Right hindlimb (tissue), 1 donor: ENCODE results near the gene AMOTL1.

Experiments used
- DNase-seq: peaks from one replicate; pipeline ENCODE4 v3.0.0-alpha.2; 2018

Gene AMOTL1

GRCh38 chr11:94767701-94768601, at the start of gene AMOTL1:
Gene AMOTL1, plus strand, starts transcription at chr11:94768356. Its CDS starts 156 bp downstream, at chr11:94768512.
- peak; percentile 96 for DNase-seq

GRCh38 chr11:94719876-94720275, 48.3 kb upstream of the AMOTL1 start:
- no peak for DNase-seq

GRCh38 chr11:94721565-94722292, 46.4 kb upstream of the AMOTL1 start:
- no peak for DNase-seq

- no peak for DNase-seq
These were observed 45.4 kb upstream of the AMOTL1 start for GRCh38 chr11:94722735-94723134.

GRCh38 chr11:94725097-94725496, 43.1 kb upstream of the AMOTL1 start:
- no peak for DNase-seq

GRCh38 chr11:94727819-94728218, 40.3 kb upstream of the AMOTL1 start:
- no peak for DNase-seq

GRCh38 chr11:94728541-94728940, 39.6 kb upstream of the AMOTL1 start:
- DNase-seq = no peak

- DNase-seq = no peak
These were observed 39.0 kb upstream of the AMOTL1 start for GRCh38 chr11:94728966-94729751.

GRCh38 chr11:94730153-94730552, 38.0 kb upstream of the AMOTL1 start:
- no peak for DNase-seq

GRCh38 chr11:94731880-94732601, 36.1 kb upstream of the AMOTL1 start:
- DNase-seq = no peak

GRCh38 chr11:94732617-94733281, 35.4 kb upstream of the AMOTL1 start:
- DNase-seq = peak; percentile 51

GRCh38 chr11:94734563-94735275, 33.4 kb upstream of the AMOTL1 start:
- DNase-seq = no peak

GRCh38 chr11:94735907-94736306, 32.2 kb upstream of the AMOTL1 start:
- no peak for DNase-seq

- no peak for DNase-seq
These were observed 31.0 kb upstream of the AMOTL1 start for GRCh38 chr11:94737171-94737611.

- DNase-seq = no peak
These were observed 29.4 kb upstream of the AMOTL1 start for GRCh38 chr11:94738746-94739145.

GRCh38 chr11:94739331-94739730, 28.8 kb upstream of the AMOTL1 start:
- no peak for DNase-seq

- DNase-seq = peak; percentile 85
These were observed 27.8 kb upstream of the AMOTL1 start for GRCh38 chr11:94740083-94741021.

GRCh38 chr11:94741022-94741679, 27.0 kb upstream of the AMOTL1 start:
- peak; percentile 64 for DNase-seq

GRCh38 chr11:94742665-94743064, 25.5 kb upstream of the AMOTL1 start:
- DNase-seq = no peak
